Measurements from ENCODE around the gene FAM89B.

DNA sequence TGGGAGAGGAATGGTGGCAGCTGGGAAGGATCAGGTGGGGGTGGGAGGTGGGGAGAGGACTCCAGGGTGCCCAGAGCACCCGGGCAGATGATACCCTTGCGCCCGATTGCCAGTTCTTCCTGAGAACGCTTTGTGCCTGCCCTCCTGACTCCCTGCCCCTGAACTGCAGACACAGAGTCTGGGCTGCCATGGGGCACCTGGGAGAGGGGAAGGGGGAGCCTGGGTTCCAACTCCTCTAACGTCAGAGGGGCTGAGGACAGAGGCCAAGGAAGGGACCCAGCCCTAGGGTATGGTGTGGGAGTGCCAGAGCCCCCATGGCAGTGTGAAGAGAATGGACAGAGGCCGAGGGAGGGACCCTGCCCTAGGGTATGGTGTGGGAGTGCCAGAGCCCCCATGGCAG lies 24.2 kb downstream of the FAM89B start:
- TF ChIP-seq POLR2AphosphoS5 (IDR thresholded peaks at IDR 0.05; ENCODE audit: low read depth, low read length), result no peak; the same call in 1 of the 2 replicates
- TF ChIP-seq TAF1 (IDR thresholded peaks at IDR 0.05; ENCODE audit: borderline replicate concordance, insufficient read depth, low read length), result no peak
